GM11168 (cell line): ENCODE data around the gene ERG.

ENCODE experiments used
- in situ Hi-C: fragments of 300-500 bp; cut with MboI; formaldehyde crosslinking; loops from one replicate; pipeline ENCODE4 v1.12.0; 2022; ENCODE audit warnings: low sequenced_read_pairs; ENCODE audit not compliant: unreplicated experiment

Gene ERG

GRCh38 chr21:38503583-38503982 is 5.3 kb upstream of the ERG start:
- in situ Hi-C loops, result no loop called here

DNA sequence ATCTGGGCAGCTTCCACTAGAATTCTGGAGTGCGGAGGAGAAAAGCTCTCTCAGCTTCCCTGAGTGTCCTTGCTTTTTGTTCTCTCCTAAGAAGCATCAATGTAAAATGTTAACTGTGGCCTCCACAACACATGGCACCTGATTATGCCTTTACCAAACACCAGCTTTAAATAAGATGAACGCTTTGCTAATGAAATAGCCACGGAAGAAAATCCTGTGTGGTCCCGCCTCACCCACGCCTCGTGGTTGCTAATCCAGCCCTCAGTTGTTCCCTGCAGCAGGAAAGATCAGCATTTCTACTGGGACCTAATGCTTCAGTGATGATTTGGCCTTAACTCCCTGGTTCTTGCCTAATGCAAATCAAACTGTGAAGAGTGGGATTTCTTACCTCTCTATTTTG is 1.8 kb upstream of the ERG start:
- in situ Hi-C loops, result no loop called here

DNA sequence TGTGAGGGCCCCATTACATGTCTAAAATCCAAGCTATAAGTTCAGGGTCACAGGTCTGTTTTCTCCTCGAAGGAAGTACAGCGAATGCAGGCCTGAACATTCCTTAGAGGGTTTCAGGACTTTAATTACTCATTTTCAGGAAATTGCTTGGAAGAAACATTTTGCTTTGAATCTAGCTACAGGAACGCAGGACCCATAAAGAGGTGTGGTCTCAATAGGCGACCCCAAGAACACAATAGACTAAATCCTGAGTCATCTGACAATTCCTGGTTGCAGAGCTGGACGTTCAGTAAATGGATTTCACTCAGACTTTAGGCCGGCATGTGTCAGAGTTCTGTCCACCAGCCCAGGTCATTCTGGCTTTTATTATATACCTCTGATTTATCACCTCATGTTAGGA is 1.0 kb upstream of the ERG start:
- in situ Hi-C loops, result no loop called here

DNA sequence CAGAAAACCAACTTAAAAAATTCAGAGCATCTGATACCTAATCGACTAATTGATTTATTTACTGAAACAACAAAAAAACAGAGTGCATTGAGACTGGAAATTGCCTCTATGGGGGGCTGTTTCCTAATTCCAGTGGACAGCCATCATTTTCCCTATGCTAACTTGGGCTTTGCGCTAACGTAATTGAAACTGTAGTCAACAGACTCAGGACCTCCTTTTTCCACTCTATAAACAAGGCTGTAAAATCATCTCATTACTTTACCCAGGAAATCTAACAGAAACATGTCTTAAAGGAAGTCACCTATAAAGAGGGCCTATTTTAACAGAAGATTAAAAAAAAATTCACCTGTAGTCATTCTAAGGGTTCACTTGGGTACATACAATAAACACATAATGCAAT is 2.1 kb downstream of the ERG start:
- in situ Hi-C loops, result no loop called here

- in situ Hi-C loops, result no loop called here
Measured at GRCh38 chr21:38495696-38496095, 2.6 kb downstream of the ERG start.

- in situ Hi-C loops, result no loop called here
Measured at GRCh38 chr21:38495242-38495641, 3.0 kb downstream of the ERG start.

DNA sequence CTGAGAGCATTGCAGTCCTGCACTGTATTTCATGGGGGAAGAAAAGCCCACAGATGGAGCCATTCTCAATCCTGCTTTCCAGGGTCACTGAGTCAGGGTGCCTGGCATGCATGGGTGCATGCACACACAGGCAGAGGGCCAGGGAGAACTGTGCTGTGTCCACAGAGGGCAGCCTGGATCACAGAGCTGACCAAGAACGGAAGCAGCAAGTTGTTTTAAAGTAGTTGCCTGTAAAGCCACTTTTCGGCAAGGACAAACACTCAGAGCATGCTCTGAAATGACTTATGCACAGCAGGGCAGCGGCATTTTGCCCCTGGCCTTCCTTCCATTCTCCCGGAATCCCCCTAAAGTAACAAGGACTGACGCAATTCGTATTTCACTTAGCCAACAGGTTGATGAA is 3.6 kb downstream of the ERG start:
- in situ Hi-C loops, result no loop called here

DNA sequence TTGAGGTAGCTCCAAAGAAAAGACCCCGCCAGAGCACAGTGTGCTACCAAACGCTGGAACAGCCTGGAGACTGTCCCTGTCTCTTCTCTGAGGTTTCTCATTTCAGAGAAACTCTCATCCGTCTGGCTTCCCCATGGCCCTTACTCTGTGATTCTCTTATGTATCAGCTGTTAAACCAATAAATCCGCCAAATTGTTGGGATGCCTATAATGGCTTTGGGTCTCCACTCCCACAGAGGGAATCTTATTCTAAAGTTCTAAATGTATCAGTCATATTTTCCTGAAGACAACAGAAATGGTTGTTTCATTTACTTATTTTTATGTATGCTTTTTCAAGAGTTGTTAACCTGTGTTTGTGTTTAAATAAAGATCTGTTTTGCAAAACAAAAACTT is 4.0 kb downstream of the ERG start:
- in situ Hi-C loops, result no loop called here

DNA sequence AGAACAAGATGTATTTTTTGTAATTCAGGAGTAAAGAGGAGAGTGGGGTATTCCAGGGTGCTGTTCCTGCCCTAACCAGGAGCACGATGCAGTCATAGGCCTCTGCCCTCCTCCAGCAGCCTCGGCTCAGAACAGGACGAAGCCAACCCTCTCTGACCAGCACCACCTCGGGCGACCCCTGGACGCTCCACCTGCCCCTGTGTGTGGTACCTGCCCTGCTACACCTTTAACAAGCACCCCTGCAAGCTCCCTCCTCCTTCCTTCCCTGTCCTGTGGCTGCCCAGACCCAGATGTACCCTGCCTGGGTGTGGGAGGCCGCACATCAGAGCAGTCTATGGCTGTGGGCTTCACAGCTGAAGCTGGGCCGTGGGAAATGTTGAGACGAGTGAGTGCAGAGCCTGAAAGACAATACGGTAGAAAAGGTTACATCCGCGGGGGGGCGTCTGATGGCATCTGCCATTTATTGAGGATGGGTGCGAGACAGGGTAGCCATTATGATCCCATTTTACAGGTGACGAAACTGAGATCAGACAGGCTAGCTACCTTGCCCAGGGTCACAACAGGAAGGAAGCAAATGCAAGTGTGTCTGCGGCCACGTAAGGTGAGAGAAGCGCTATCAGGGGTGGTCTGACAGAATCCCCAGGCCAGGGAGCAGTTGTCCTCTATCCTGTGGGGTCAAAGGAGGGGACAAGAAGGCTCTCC is 4.6 kb downstream of the ERG start:
- in situ Hi-C loops, result no loop called here

- in situ Hi-C loops, result no loop called here
Measured at GRCh38 chr21:38492007-38492406, 6.3 kb downstream of the ERG start.

DNA sequence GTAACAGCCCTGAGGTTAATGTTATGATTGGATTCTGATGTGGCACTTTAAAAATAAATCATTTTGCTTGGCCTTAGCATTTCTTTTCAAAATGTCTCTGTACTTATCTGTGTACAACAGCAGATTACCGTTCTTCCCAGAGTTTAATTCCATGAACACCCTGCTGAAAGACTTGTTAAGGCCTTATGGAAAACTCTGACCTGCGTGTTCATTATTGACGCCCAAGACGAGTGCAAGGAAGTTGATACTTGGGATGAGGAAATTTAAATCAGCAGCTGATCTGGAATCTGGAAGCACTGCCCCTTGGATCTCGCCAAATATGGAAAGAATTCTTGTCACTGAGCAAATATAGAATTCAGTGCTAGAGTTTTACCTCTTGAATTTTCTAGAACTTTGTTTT is 6.7 kb downstream of the ERG start:
- in situ Hi-C loops, result no loop called here

DNA sequence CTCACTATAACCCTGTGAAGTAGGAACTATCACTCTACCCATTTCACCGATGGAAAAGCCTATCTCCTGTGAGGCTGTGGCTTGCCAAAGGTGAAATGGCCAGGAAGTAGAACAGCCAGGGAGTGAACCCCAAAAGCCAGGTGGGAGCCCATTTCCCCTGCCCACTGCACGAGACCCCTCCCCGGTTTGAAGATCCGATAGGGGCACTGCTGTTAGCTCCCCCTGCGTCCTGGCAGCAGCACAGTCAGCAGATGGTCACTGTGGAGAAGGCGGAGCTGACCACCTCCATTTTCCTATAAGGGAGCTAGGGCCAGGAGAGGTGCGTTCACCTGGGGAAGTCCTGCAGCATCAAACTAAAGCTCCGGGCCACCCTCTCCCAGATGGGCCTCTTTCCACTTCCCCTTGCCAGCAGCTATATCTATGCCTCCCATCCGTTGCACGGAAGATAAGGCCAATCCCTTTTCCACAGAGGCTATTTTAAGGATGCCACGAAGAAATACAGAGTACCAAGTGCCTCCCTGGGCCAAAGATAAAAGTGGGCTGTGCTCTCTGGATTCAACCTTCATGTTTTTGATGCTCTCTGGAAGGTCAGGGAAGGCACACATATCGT is 7.8 kb downstream of the ERG start:
- in situ Hi-C loops, result no loop called here

- in situ Hi-C loops, result no loop called here
Measured at GRCh38 chr21:38489729-38490128, 8.5 kb downstream of the ERG start.

DNA sequence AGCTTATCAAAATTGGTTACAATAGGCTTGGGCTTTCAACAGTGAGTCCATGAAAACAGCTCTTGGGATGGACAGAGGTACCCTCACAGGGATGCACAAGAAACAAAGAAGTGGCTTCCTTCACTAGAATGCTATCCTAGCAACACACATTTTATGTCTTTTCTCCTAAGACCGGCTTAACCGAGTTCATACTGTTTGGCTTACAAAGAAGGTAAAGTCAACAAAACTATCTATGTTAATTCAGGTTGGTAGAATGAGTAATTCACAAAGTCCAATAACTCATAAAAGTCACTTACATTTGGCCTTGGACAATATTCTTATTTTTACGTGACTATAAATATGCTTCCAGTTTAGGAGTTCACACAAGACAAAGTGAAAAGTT is 9.0 kb downstream of the ERG start:
- in situ Hi-C loops, result no loop called here

DNA sequence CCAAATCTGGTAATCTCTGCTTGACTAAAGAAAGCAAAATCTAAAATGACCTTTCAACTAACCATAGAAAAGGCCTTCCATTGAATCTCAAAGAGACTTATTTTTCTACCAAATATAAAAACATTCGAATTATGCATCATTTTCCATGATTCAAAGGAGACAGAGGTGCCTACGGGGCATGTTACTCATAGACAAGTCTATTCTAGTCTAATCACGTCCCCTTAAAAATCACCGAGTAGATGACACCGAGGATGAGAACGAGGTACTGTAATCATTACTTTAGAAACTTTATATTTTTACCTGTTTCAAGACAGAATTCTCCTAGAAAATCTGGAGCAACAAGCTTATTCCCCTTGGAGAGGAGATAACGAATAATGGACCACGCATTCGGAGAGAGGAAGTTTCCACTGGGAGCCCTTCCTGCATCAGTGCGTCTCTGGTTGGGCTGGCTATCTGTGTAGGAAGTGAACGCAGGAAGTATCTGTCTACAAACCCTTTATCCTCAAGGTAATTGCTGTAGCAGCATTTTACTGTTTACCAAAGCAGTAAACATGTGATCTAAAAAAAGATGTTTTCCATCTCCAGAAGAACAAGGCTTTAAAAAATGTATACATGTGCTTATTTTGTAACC is 9.5 kb downstream of the ERG start:
- in situ Hi-C loops, result no loop called here

DNA sequence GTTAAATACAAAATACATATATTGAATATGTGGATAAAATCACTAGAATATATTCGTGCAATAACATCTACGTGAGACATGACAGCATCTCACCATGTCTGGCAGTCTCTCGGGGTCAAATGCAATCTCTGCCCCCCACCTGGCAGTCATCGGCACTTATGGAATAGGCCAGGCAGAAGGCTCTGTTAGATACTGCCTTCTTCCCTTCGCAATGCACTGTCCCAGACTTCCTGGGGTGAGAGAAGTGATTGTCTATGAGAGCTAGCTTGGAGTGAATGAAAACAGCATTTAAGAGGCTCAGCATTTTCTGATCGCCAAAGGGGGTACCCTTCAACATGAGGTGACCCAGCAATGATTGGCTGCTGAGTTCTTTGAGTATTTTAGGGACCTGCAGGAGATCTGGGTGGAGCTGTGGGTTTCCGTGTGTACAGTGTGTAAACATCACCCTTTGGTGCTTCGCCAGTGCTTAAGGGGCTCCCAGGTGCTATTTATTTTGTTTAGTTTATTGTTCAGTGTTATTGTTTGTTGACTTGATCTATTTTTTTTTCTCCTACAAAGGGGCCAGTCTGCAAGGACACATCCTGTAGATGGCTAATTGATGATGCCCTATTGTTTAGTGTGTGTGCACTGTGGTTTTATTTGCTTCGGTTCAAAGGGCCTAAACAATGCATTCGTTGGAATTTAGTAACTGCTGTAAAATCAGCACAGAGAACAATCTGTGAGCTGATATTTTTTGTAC is 10.2 kb downstream of the ERG start:
- in situ Hi-C loops, result no loop called here

DNA sequence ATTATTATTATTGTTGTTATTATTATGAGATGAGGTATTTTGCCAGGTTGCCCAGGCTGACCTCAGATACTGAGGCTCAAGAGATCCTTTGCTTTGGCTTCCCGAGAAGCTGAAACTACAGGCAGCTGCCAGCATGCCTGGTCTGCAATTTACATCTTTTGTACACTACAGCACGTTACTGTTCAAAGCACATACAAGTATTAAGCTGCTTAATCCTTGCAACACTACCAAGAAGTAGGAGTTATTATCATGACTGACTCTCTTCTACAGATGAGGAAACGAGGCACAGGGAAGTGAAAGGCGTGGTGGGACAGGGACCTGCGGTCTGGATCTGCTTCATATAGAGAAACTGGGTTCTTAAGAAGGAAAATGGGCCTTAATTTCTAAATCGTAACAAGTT is 11.6 kb downstream of the ERG start:
- in situ Hi-C loops, result no loop called here

GRCh38 chr21:38486221-38486620 is 12.1 kb downstream of the ERG start:
- in situ Hi-C loops, result no loop called here

GRCh38 chr21:38479641-38480525 is 18.4 kb downstream of the ERG start:
- in situ Hi-C loops, result no loop called here

DNA sequence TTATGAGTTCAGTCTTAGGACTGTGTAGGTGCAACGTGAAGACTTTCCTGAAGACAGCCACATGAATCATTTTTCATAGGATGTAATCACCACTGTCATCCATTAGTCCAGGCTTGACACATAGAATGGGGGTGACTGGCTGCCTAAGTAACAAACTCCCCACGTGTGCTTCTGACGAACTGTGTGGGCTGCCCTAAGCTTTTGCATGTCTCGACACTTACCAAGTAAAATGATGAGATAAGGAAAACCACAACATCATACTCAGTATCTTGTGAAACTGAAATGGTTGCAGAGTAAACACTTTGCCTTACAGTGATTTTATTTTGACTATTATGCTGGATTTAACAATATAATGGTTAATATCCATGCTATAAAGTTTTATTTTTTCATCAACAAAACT is 19.5 kb downstream of the ERG start:
- in situ Hi-C loops, result no loop called here
